GM23248 (cell line): ENCODE measurements around the gene ASPHD2.

Source experiments
- EZH2 ChIP-seq: fragments of 200-600 bp; sonication (generic); IDR thresholded peaks from 2 replicates; pipeline ENCODE4 v1.6.1; 2018; ENCODE audit warnings: antibody characterized with exemption, mild to moderate bottlenecking; ENCODE audit not compliant: insufficient read depth, poor library complexity, severe bottlenecking
- EZH2phosphoT487 ChIP-seq: fragments of 200-600 bp; sonication (generic); IDR thresholded peaks from 2 replicates; pipeline ENCODE4 v1.6.1; 2018; ENCODE audit warnings: antibody characterized with exemption, moderate library complexity, mild to moderate bottlenecking, low read depth; ENCODE audit not compliant: insufficient read depth

DNA sequence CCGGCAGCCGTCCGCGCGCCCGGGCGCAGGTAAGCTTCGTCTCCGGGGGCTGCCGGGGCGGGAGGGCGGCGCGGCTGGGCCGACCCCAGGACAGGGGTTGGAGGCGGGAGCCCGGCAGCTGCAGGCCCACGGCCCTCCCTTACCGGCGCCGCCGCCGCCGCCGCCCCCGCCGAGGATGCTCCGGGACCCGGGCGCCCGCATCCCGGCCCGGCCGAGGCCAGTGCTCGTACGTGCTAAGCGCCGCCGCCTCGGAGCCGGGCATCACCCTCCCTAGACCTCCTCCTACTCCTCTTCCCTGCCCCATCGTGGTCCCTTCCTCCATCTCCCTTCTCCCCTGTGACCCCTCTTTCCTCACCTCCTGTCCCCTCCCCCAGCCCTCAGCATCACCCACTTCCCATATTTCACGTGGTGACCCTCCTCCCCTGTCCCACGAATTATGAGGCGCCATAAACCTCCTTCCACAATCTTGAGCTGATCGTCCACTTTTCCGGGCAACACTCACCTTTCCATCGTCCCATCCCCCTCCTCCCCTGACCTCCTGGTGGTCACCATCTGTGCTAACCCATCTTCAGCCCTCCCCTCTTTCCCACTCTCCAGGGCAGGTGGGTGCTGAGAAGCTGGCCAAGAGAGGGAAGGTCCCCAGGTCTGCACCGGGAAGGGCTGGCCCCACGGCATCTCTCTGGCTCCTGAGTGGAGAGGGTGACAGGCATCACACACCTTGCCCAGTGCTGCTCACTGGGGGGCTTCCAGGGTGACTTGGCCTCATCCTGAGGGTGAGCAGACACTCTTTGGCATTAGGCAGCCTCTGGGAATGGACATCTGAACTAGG is 612 bp downstream of the ASPHD2 start:
- TF ChIP-seq EZH2, result no peak
- TF ChIP-seq EZH2phosphoT487, result no peak
